Esophagus squamous epithelium (tissue), 4 donors: ENCODE data around the gene MPPED2.

Experiments used
- CTCF ChIP-seq, 6 experiments: fragments of 450-650 bp in 4 of 6; fragments of 200-600 bp in 2 of 6; sonication (generic) in 2 of 6; IDR thresholded peaks; one replicate each; pipeline ENCODE4 v1.5.1; 2016 to 2019; ENCODE audit warnings: antibody characterized with exemption in 6 of 6, mild to moderate bottlenecking in 4 of 6, moderate library complexity in 4 of 6
- POLR2A ChIP-seq, 4 donors: fragments of 450-650 bp; IDR thresholded peaks; one replicate each; pipeline ENCODE4 v1.6.1; 2017; ENCODE audit warnings: antibody characterized with exemption in 4 of 4, mild to moderate bottlenecking in 4 of 4, moderate library complexity in 3 of 4

DNA sequence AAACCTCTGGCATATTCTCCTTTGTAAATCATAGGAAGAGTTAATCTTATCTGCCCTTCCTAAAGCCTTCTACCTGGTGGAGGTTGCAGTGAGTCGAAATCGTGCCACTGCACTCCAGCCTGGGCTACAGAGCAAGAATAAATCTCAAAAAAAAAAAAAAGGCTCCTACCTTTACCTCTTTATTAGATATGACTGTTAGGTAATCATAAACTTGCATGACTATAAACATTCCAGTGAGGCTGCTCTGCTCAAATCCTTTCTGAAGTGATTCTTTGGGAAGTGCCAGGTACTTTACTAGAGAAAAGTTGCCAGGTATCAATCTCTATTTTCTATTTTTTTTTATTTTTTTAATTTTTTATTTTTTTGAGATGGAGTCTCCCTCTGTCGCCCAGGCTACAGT, 59.6 kb downstream of the MPPED2 start:
- no peak for TF ChIP-seq CTCF (IDR thresholded peaks at IDR 0.05)
- no peak for TF ChIP-seq POLR2A (IDR thresholded peaks at IDR 0.05)
